Caco-2 (cell line): ENCODE data around the gene TGM1. TPM values are rescaled to one million over a fixed set of nuclear protein-coding genes. Genes with fewer than 3 reads are reported as not detected.

Experiments
- BruUV-seq: library from RNA; stranded (reverse); fragments of 400-500 nt; replicated peaks from 2 replicates; lab custom pipeline; 2021; lab: Mats Ljungman, UMichigan
- CTCF ChIA-PET: fragments of 300-600 bp; sonication (Branson Sonifier 250); formaldehyde crosslinking; loops from one replicate; lab custom pipeline; 2022; ENCODE audit warnings: antibody characterized with exemption; lab: Charles Lee
- POLR2A ChIA-PET: fragments of 300-600 bp; sonication (Branson Sonifier 250); formaldehyde crosslinking; loops from one replicate; lab custom pipeline; 2022; ENCODE audit warnings: antibody characterized with exemption; lab: Charles Lee
- DNase-seq, 2 experiments: peaks; one replicate each; pipeline versions ENCODE4 v3.0.0 to v3.0.0-alpha.2; 2020 to 2022
- H3K27me3 ChIP-seq: replicated peaks from 2 replicates; pipeline ENCODE4 v1.6.0; 2011; ENCODE audit warnings: low read length; ENCODE audit not compliant: control insufficient read depth, insufficient read depth
- H3K36me3 ChIP-seq: 2 replicates; pipeline ENCODE4 v1.5.1; 2011; ENCODE audit warnings: low read length; ENCODE audit not compliant: control insufficient read depth, insufficient read depth
- H3K4me1 ChIP-seq: fragments of 250-450 bp; sonication (Bioruptor Pico); 2 replicates; pipeline ENCODE4 v1.5.1; 2020; ENCODE audit warnings: mild to moderate bottlenecking
- H3K4me3 ChIP-seq: 2 replicates; pipeline ENCODE4 v1.5.1; 2011; ENCODE audit warnings: low read depth, mild to moderate bottlenecking, control low read depth, low read length
- H3K9me3 ChIP-seq: fragments of 250-450 bp; sonication (Bioruptor Pico); 2 replicates; pipeline ENCODE4 v1.5.1; 2020; ENCODE audit warnings: mild to moderate bottlenecking, moderate library complexity
- H3K27ac Mint-ChIP-seq: one replicate; pipeline ENCODE4 v1.8.0; 2022; ENCODE audit warnings: mixed read lengths; ENCODE audit not compliant: unreplicated experiment
- H3K27me3 Mint-ChIP-seq: one replicate; pipeline ENCODE4 v1.8.0; 2022; ENCODE audit warnings: mixed read lengths; ENCODE audit not compliant: insufficient read depth, unreplicated experiment
- H3K36me3 Mint-ChIP-seq: one replicate; pipeline ENCODE4 v1.8.0; 2022; ENCODE audit warnings: mild to moderate bottlenecking, mixed read lengths; ENCODE audit not compliant: insufficient read depth, unreplicated experiment
- H3K4me1 Mint-ChIP-seq: one replicate; pipeline ENCODE4 v1.8.0; 2022; ENCODE audit warnings: low read depth, mixed read lengths; ENCODE audit not compliant: unreplicated experiment
- H3K4me3 Mint-ChIP-seq: one replicate; pipeline ENCODE4 v1.8.0; 2022; ENCODE audit warnings: mild to moderate bottlenecking, moderate library complexity, mixed read lengths; ENCODE audit not compliant: unreplicated experiment
- H3K9me3 Mint-ChIP-seq: one replicate; pipeline ENCODE4 v1.8.0; 2022; ENCODE audit warnings: mixed read lengths; ENCODE audit not compliant: unreplicated experiment
- CTCF ChIP-seq, 2 experiments: fragments of 200-600 bp in 1 of 2; IDR thresholded peaks; 1 replicate in 1 of 2; 2 replicates in 1 of 2; pipeline versions ENCODE4 v1.5.1 to v1.8.0; 2011 to 2022; ENCODE audit warnings: antibody characterized with exemption in 1 of 2, control low read depth in 1 of 2, inconsistent platforms in 1 of 2, low read depth in 1 of 2, low read length in 1 of 2, mild to moderate bottlenecking in 1 of 2, moderate library complexity in 1 of 2; ENCODE audit not compliant: insufficient read depth in 1 of 2, severe bottlenecking in 1 of 2, unreplicated experiment in 1 of 2
- intact Hi-C: fragments of 100-400 bp; cut with micrococcal nuclease; formaldehyde crosslinking; loops from one replicate; pipeline ENCODE4 v1.10.0; 2022; ENCODE audit not compliant: unreplicated experiment
- total RNA-seq: library from RNA; stranded (reverse); gene quantifications from 2 replicates; pipeline ENCODE4 v1.2.3, GENCODE V29; 2022

The TGM1 gene
- total RNA-seq, 1 experiment from 2014 or later: 5.9 TPM

- no peak for DNase-seq
- ChIA-PET CTCF (no interaction called here), POLR2A (no interaction called here)
- intact Hi-C loops: no loop called here
- Histone ChIP-seq H3K36me3 (no peaks in the 10 kb centered on the region), H3K9me3 (no peaks in the 10 kb centered on the region), H3K27me3 (no peaks in the 10 kb centered on the region), H3K4me1 (0 out of 2 replicates have a peak, but pooled peaks cover 6% of the 10 kb centered on the region), H3K4me3 (no peak overlapping the region)
- Mint-ChIP-seq H3K27me3 (no peaks in the 10 kb centered on the region), H3K4me1 (no peaks in the 10 kb centered on the region), H3K9me3 (no peaks in the 10 kb centered on the region), H3K4me3 (no peak overlapping the region), H3K36me3 (no peaks in the 10 kb centered on the region), H3K27ac (peak overlapping the region; percentile 16)
- TF ChIP-seq CTCF (IDR thresholded peaks at IDR 0.05; ENCODE audit: insufficient read depth in 1 of 2, low read depth in 1 of 2, low read length in 1 of 2, severe bottlenecking in 1 of 2, unreplicated experiment in 1 of 2): no peak
- BruUV-seq: no TSS peak
Observed at GRCh38 chr14:24258548-24259265, 4.3 kb downstream of the TGM1 start.

GRCh38 chr14:24258119-24258518 lies 4.9 kb downstream of the TGM1 start:
- intact Hi-C loops: no loop called here
- Mint-ChIP-seq H3K36me3 (no peaks in the 10 kb centered on the region), H3K27ac (no peak overlapping the region), H3K4me3 (no peak overlapping the region), H3K27me3 (no peaks in the 10 kb centered on the region), H3K4me1 (no peaks in the 10 kb centered on the region), H3K9me3 (no peaks in the 10 kb centered on the region)
- peaks cover under 1% of the 10 kb centered on the region for H3K4me1 ChIP-seq
- H3K4me3 ChIP-seq: no peak overlapping the region
- ChIA-PET CTCF (no interaction called here), POLR2A (no interaction called here)
- no peaks in the 10 kb centered on the region for H3K27me3 ChIP-seq
- no peaks in the 10 kb centered on the region for H3K9me3 ChIP-seq
- no TSS peak for BruUV-seq
- no peaks in the 10 kb centered on the region for H3K36me3 ChIP-seq
- TF ChIP-seq CTCF (IDR thresholded peaks at IDR 0.05; ENCODE audit: insufficient read depth in 1 of 2, low read depth in 1 of 2, low read length in 1 of 2, severe bottlenecking in 1 of 2, unreplicated experiment in 1 of 2): no peak
- no peak for DNase-seq

- TF ChIP-seq CTCF (IDR thresholded peaks at IDR 0.05; ENCODE audit: insufficient read depth in 1 of 2, low read depth in 1 of 2, low read length in 1 of 2, severe bottlenecking in 1 of 2, unreplicated experiment in 1 of 2): no peak
- H3K27me3 Mint-ChIP-seq: no peaks in the 10 kb centered on the region
- H3K4me3 Mint-ChIP-seq: no peak overlapping the region
- POLR2A ChIA-PET: no interaction called here
- peaks cover 12% of the 10 kb centered on the region for H3K4me1 ChIP-seq
- no peaks in the 10 kb centered on the region for H3K9me3 Mint-ChIP-seq
- no peaks in the 10 kb centered on the region for H3K4me1 Mint-ChIP-seq
- intact Hi-C loops: no loop called here
- H3K4me3 ChIP-seq: no peak overlapping the region
- no peaks in the 10 kb centered on the region; the same call in 1 of the 2 replicates for H3K36me3 ChIP-seq
- DNase-seq: no peak
- H3K27ac Mint-ChIP-seq: no peak overlapping the region
- H3K36me3 Mint-ChIP-seq: no peaks in the 10 kb centered on the region
- CTCF ChIA-PET: interaction anchor here (0.5 to 1.3 kb wide), 2 partner anchors 41 to 75 kb away, joined by 3 to 4 read pairs; no protein-coding TSS in a partner anchor
- no peaks in the 10 kb centered on the region for H3K9me3 ChIP-seq
- BruUV-seq: no TSS peak
- no peaks in the 10 kb centered on the region for H3K27me3 ChIP-seq
Observed at GRCh38 chr14:24256960-24257359, 6.0 kb downstream of the TGM1 start.
